ENCODE results near the gene SRGAP3. TPM values are rescaled to one million over a fixed set of nuclear protein-coding genes. Genes with fewer than 3 reads are reported as not detected.

The SRGAP3 gene
- total RNA-seq, 1 donor from 2014 or later: 1.6 TPM

GRCh38 chr3:9121366-9122001, 128.0 kb downstream of the SRGAP3 start:
- intact Hi-C loops (cut with micrococcal nuclease): no loop called here

- intact Hi-C loops (cut with micrococcal nuclease): no loop called here
Observed at GRCh38 chr3:9119331-9119730, 130.1 kb downstream of the SRGAP3 start.

- intact Hi-C loops (cut with micrococcal nuclease): no loop called here
Observed at GRCh38 chr3:9118222-9118621, 131.2 kb downstream of the SRGAP3 start.

GRCh38 chr3:9117220-9117619, 132.2 kb downstream of the SRGAP3 start:
- intact Hi-C loops (cut with micrococcal nuclease): no loop called here

GRCh38 chr3:9116336-9116735, 133.1 kb downstream of the SRGAP3 start:
- intact Hi-C loops (cut with micrococcal nuclease): no loop called here

GRCh38 chr3:9115336-9115735, 134.1 kb downstream of the SRGAP3 start:
- intact Hi-C loops (cut with micrococcal nuclease): no loop called here

GRCh38 chr3:9113040-9113439, 136.4 kb downstream of the SRGAP3 start:
- intact Hi-C loops (cut with micrococcal nuclease): no loop called here

- intact Hi-C loops (cut with micrococcal nuclease): no loop called here
Observed at GRCh38 chr3:9111866-9112265, 137.6 kb downstream of the SRGAP3 start.

- intact Hi-C loops (cut with micrococcal nuclease): no loop called here
Observed at GRCh38 chr3:9111417-9111816, 138.0 kb downstream of the SRGAP3 start.

- intact Hi-C loops (cut with micrococcal nuclease): no loop called here
Observed at GRCh38 chr3:9110802-9111201, 138.6 kb downstream of the SRGAP3 start.

- intact Hi-C loops (cut with micrococcal nuclease): no loop called here
Observed at GRCh38 chr3:9110316-9110715, 139.1 kb downstream of the SRGAP3 start.

GRCh38 chr3:9109568-9109914, 139.9 kb downstream of the SRGAP3 start:
- intact Hi-C loops (cut with micrococcal nuclease): no loop called here

- intact Hi-C loops (cut with micrococcal nuclease): no loop called here
Observed at GRCh38 chr3:9108876-9109567, 140.4 kb downstream of the SRGAP3 start.

GRCh38 chr3:9107738-9108137, 141.7 kb downstream of the SRGAP3 start:
- intact Hi-C loops (cut with micrococcal nuclease): no loop called here

- intact Hi-C loops (cut with micrococcal nuclease): no loop called here
Observed at GRCh38 chr3:9105421-9105820, 144.0 kb downstream of the SRGAP3 start.

GRCh38 chr3:9104121-9104520, 145.3 kb downstream of the SRGAP3 start:
- intact Hi-C loops (cut with micrococcal nuclease): no loop called here

- intact Hi-C loops (cut with micrococcal nuclease): no loop called here
Observed at GRCh38 chr3:9102240-9102981, 147.0 kb downstream of the SRGAP3 start.

- intact Hi-C loops (cut with micrococcal nuclease): no loop called here
Observed at GRCh38 chr3:9101286-9101685, 148.2 kb downstream of the SRGAP3 start.

GRCh38 chr3:9100513-9100894, 148.9 kb downstream of the SRGAP3 start:
- intact Hi-C loops (cut with micrococcal nuclease): no loop called here

- intact Hi-C loops (cut with micrococcal nuclease): no loop called here
Observed at GRCh38 chr3:9099702-9100512, 149.5 kb downstream of the SRGAP3 start.

- intact Hi-C loops (cut with micrococcal nuclease): no loop called here
Observed at GRCh38 chr3:9098716-9099675, 150.4 kb downstream of the SRGAP3 start.

Measured in T-helper 1 cell treated with Interleukin-12 subunit alpha and Interleukin-12 subunit beta and Interleukin-4 antibody, amounts not matched to agents 30 ng/mL and 1 ng/mL, for 36 hours (primary cell).